IMR-90 (cell line): ENCODE data around the gene ALB. TPM values are rescaled to one million over a fixed set of nuclear protein-coding genes. Genes with fewer than 3 reads are reported as not detected.

ENCODE experiments used
- ATAC-seq: fragments of 200-7000 bp; cut with Tn5 transposase; 2 replicates; pipeline ENCODE4 v1.9.1; 2020; ENCODE audit warnings: low read depth, mild to moderate bottlenecking, moderate library complexity
- BruUV-seq: library from RNA; stranded (reverse); fragments of 400-500 nt; replicated peaks from 2 replicates; lab custom pipeline; 2021; lab: Mats Ljungman, UMichigan
- CTCF ChIA-PET: fragments of 300-600 bp; formaldehyde crosslinking; extraction: SDS; loops from one replicate; lab custom pipeline; 2021; ENCODE audit warnings: antibody characterized with exemption; lab: Yijun Ruan, JAX
- POLR2A ChIA-PET: fragments of 300-600 bp; sonication (Branson Sonifier 250); formaldehyde crosslinking; loops from one replicate; lab custom pipeline; 2022; ENCODE audit warnings: antibody characterized with exemption; ENCODE audit not compliant: unreplicated experiment; lab: Charles Lee
- DNase-seq: peaks from one replicate; pipeline ENCODE4 v3.0.0; 2013
- H2AFZ ChIP-seq: replicated peaks from 2 replicates; pipeline ENCODE3; 2013; ENCODE audit warnings: low read length, mild to moderate bottlenecking; ENCODE audit not compliant: poor library complexity
- H2AK5ac ChIP-seq: 2 replicates; pipeline ENCODE4 v1.6.1; 2013; ENCODE audit warnings: low read depth, low read length, inconsistent platforms
- H2AK9ac ChIP-seq: replicated peaks from 2 replicates; pipeline ENCODE3; 2013; ENCODE audit warnings: mild to moderate bottlenecking, low read depth, low read length, moderate library complexity; ENCODE audit not compliant: poor library complexity
- H2BK120ac ChIP-seq: 2 replicates; pipeline ENCODE4 v1.6.1; 2013; ENCODE audit warnings: low read depth, low read length, inconsistent platforms
- H2BK15ac ChIP-seq: 3 replicates; pipeline ENCODE4 v1.6.1; 2013; ENCODE audit warnings: low read depth, low read length, inconsistent platforms
- H2BK20ac ChIP-seq: 2 replicates; pipeline ENCODE4 v1.6.1; 2013; ENCODE audit warnings: low read depth, mild to moderate bottlenecking, inconsistent platforms, low read length, moderate library complexity
- H2BK5ac ChIP-seq: 2 replicates; pipeline ENCODE4 v1.6.1; 2013; ENCODE audit warnings: mild to moderate bottlenecking, low read depth, low read length, inconsistent platforms; ENCODE audit not compliant: poor library complexity, severe bottlenecking
- H3K14ac ChIP-seq: replicated peaks from 2 replicates; pipeline ENCODE4 v1.6.1; 2013; ENCODE audit warnings: low read depth, low read length, inconsistent platforms
- H3K18ac ChIP-seq: 2 replicates; pipeline ENCODE4 v1.6.1; 2013; ENCODE audit warnings: low read depth, low read length, control low read depth
- H3K23ac ChIP-seq: 2 replicates; pipeline ENCODE4 v1.6.1; 2013; ENCODE audit warnings: low read depth, low read length, inconsistent platforms
- H3K27ac ChIP-seq: 2 replicates; pipeline ENCODE4 v1.5.1; 2013; ENCODE audit warnings: mild to moderate bottlenecking, control low read depth, low read length; ENCODE audit not compliant: insufficient read depth
- H3K27me3 ChIP-seq: 2 replicates; pipeline ENCODE4 v1.6.1; 2013; ENCODE audit warnings: low read length; ENCODE audit not compliant: control insufficient read depth, insufficient read depth
- H3K36me3 ChIP-seq: 2 replicates; pipeline ENCODE4 v1.6.1; 2013; ENCODE audit warnings: low read length, mixed read lengths; ENCODE audit not compliant: control insufficient read depth, insufficient read depth
- H3K4ac ChIP-seq: 2 replicates; pipeline ENCODE4 v1.6.1; 2013; ENCODE audit warnings: low read depth, low read length, inconsistent platforms
- H3K4me1 ChIP-seq: 2 replicates; pipeline ENCODE4 v1.6.1; 2013; ENCODE audit warnings: low read length, mixed read lengths; ENCODE audit not compliant: control insufficient read depth, insufficient read depth
- H3K4me2 ChIP-seq: 2 replicates; pipeline ENCODE4 v1.6.1; 2013; ENCODE audit warnings: low read depth, mild to moderate bottlenecking, control low read depth, low read length, moderate library complexity
- H3K4me3 ChIP-seq: 2 replicates; pipeline ENCODE4 v1.5.1; 2013; ENCODE audit warnings: low read depth, mild to moderate bottlenecking, control low read depth, low read length, moderate library complexity; ENCODE audit not compliant: insufficient read depth
- H3K56ac ChIP-seq: 2 replicates; pipeline ENCODE4 v1.6.1; 2013; ENCODE audit warnings: low read length, inconsistent platforms; ENCODE audit not compliant: insufficient read depth; ENCODE audit errors: extremely low read depth
- H3K79me1 ChIP-seq, 2 experiments: 2 replicates each; pipeline ENCODE4 v1.6.1; 2013; ENCODE audit warnings: low read length in 2 of 2, inconsistent platforms in 1 of 2, low read depth in 1 of 2
- H3K9ac ChIP-seq: 2 replicates; pipeline ENCODE4 v1.6.1; 2013; ENCODE audit warnings: low read depth, low read length, control low read depth
- H3K9me1 ChIP-seq: 2 replicates; pipeline ENCODE4 v1.6.1; 2013; ENCODE audit warnings: low read length, inconsistent platforms; ENCODE audit not compliant: insufficient read depth
- H3K9me3 ChIP-seq: 2 replicates; pipeline ENCODE4 v1.6.1; 2013; ENCODE audit warnings: low read length; ENCODE audit not compliant: control insufficient read depth, insufficient read depth
- H4K20me1 ChIP-seq: 2 replicates; pipeline ENCODE4 v1.6.1; 2013; ENCODE audit warnings: low read length, inconsistent platforms; ENCODE audit not compliant: insufficient read depth
- H4K5ac ChIP-seq: 2 replicates; pipeline ENCODE4 v1.6.1; 2013; ENCODE audit warnings: mild to moderate bottlenecking, low read depth, low read length, control low read depth
- H4K8ac ChIP-seq, 2 experiments: 2 replicates each; pipeline ENCODE4 v1.6.1; 2013; ENCODE audit warnings: low read depth in 2 of 2, low read length in 2 of 2, control low read depth in 1 of 2, inconsistent platforms in 1 of 2
- H4K91ac ChIP-seq: 2 replicates; pipeline ENCODE4 v1.6.1; 2013; ENCODE audit warnings: low read depth, low read length, inconsistent platforms; ENCODE audit not compliant: insufficient read depth
- BHLHE40 ChIP-seq: fragments of 150-350 bp; IDR thresholded peaks from 2 replicates; pipeline ENCODE4 v1.6.1; 2016; ENCODE audit warnings: mild to moderate bottlenecking, low read depth, low read length
- CEBPB ChIP-seq: IDR thresholded peaks from 2 replicates; pipeline ENCODE4 v1.6.1; 2012; ENCODE audit warnings: low read depth, low read length, improper control_type of control experiment
- CHD1 ChIP-seq: IDR thresholded peaks from 2 replicates; pipeline ENCODE4 v1.6.1; 2012; ENCODE audit warnings: low read depth, low read length, improper control_type of control experiment
- ELK1 ChIP-seq: fragments of 150-350 bp; IDR thresholded peaks from 2 replicates; pipeline ENCODE4 v1.6.1; 2016; ENCODE audit warnings: low read depth, mild to moderate bottlenecking, low read length, moderate library complexity, borderline replicate concordance
- FOS ChIP-seq: fragments of 150-350 bp; IDR thresholded peaks from 2 replicates; pipeline ENCODE4 v1.6.1; 2016; ENCODE audit warnings: low read depth, low read length
- MAFK ChIP-seq: IDR thresholded peaks from 2 replicates; pipeline ENCODE4 v1.6.1; 2012; ENCODE audit warnings: low read depth, low read length, improper control_type of control experiment
- MAZ ChIP-seq: IDR thresholded peaks from 2 replicates; pipeline ENCODE4 v1.6.1; 2012; ENCODE audit warnings: low read depth, mild to moderate bottlenecking, low read length, improper control_type of control experiment, moderate library complexity, borderline replicate concordance
- MXI1 ChIP-seq: IDR thresholded peaks from 2 replicates; pipeline ENCODE4 v1.6.1; 2012; ENCODE audit warnings: low read depth, mild to moderate bottlenecking, low read length, moderate library complexity, borderline replicate concordance
- POLR2A ChIP-seq: IDR thresholded peaks from 2 replicates; pipeline ENCODE4 v1.6.1; 2012; ENCODE audit warnings: mild to moderate bottlenecking, low read depth, low read length
- RCOR1 ChIP-seq: IDR thresholded peaks from 2 replicates; pipeline ENCODE4 v1.6.1; 2012; ENCODE audit warnings: mild to moderate bottlenecking, low read length, improper control_type of control experiment; ENCODE audit not compliant: insufficient replicate concordance
- RFX5 ChIP-seq: IDR thresholded peaks from 2 replicates; pipeline ENCODE4 v1.8.0; 2012; ENCODE audit warnings: low read depth, mild to moderate bottlenecking, low read length, moderate library complexity
- SMC3 ChIP-seq: fragments of 150-350 bp; IDR thresholded peaks from 2 replicates; pipeline ENCODE4 v1.6.1; 2016; ENCODE audit warnings: low read depth, mild to moderate bottlenecking, antibody characterized with exemption, low read length, moderate library complexity
- USF2 ChIP-seq: fragments of 150-350 bp; IDR thresholded peaks from 2 replicates; pipeline ENCODE4 v1.6.1; 2017; ENCODE audit warnings: mild to moderate bottlenecking, antibody characterized with exemption, low read length, low read depth
- WGBS, 2 experiments: methylation state at CpG; one replicate each; pipeline versions ENCODE4 v1.1.5 to v1.1.7; 2013; ENCODE audit warnings: missing lambda C conversion rate in 2 of 2; ENCODE audit not compliant: insufficient read length in 1 of 2; ENCODE audit errors: extremely low coverage in 2 of 2; 5-methylcytosine and 5-hydroxymethylcytosine counted together
- dilution Hi-C: fragments of 300-500 bp; cut with HindIII; formaldehyde crosslinking; loops from one replicate; pipeline ENCODE4 v1.14.3; 2018; ENCODE audit warnings: low sequenced_read_pairs; ENCODE audit not compliant: unreplicated experiment
- in situ Hi-C: fragments of 300-500 bp; cut with MboI; formaldehyde crosslinking; loops from 3 replicates; pipeline ENCODE4 v1.14.3; 2019; ENCODE audit warnings: low sequenced_read_pairs, inconsistent platforms, mixed read lengths
- intact Hi-C: fragments of 100-400 bp; cut with micrococcal nuclease; formaldehyde crosslinking; loops from 2 replicates; pipeline ENCODE4 v1.10.0; 2022
- polyA plus RNA-seq, 3 experiments: library from polyadenylated mRNA; depleted of rRNA; stranded (reverse); fragments of >200 nt; gene quantifications; 2 replicates each; pipeline ENCODE4 v1.2.3, GENCODE V29; 2012; ENCODE audit warnings: low replicate concordance in 1 of 3
- total RNA-seq: library from RNA; depleted of rRNA; stranded (reverse); fragments of >200 nt; gene quantifications from 2 replicates; pipeline ENCODE4 v1.2.3, GENCODE V29; 2012

The ALB gene
- total and polyA plus RNA-seq, 2 of the 4 experiments (the other 2 are of a cell fraction), result not detected

GRCh38 chr4:73419106-73420038, 15.3 kb downstream of the ALB start (continued):
- no peak for TF ChIP-seq ELK1

- Histone ChIP-seq H3K9ac (no peak overlapping the region), H3K27me3 (no peaks in the 10 kb centered on the region; the same call in 1 of the 2 replicates), H3K56ac (no peak overlapping the region), H3K9me3 (no peaks in the 10 kb centered on the region), H3K14ac (no peak overlapping the region), H3K4me2 (no peak overlapping the region), H2BK20ac (no peak overlapping the region), H3K23ac (no peak overlapping the region), H4K5ac (no peak overlapping the region), H3K9me1 (no peaks in the 10 kb centered on the region), H2BK5ac (no peak overlapping the region), H4K8ac (no peak overlapping the region), H2AFZ (no peak overlapping the region), H3K4ac (no peak overlapping the region), H3K27ac (no peak overlapping the region), H2AK5ac (no peak overlapping the region), H2BK15ac (no peak overlapping the region), H4K91ac (no peak overlapping the region), H2BK120ac (no peak overlapping the region), H4K20me1 (no peaks in the 10 kb centered on the region), H3K18ac (no peak overlapping the region), H3K36me3 (no peaks in the 10 kb centered on the region), H3K4me3 (no peak overlapping the region), H3K4me1 (no peaks in the 10 kb centered on the region), H3K79me1 (no peaks in the 10 kb centered on the region), H2AK9ac (no peak overlapping the region)
- no CpG with 5 or more reads among the region's 2 CpGs for WGBS, 2 experiments
- dilution Hi-C loops (no loop called here), in situ Hi-C loops (no loop called here), intact Hi-C loops (no loop called here)
- no TSS peak for BruUV-seq
- ChIA-PET POLR2A (no interaction called here), CTCF (interaction anchor here (1.0 to 2.3 kb wide), 2 partner anchors 14 to 25 kb away, joined by 4 to 6 read pairs; no protein-coding TSS in a partner anchor)
- DNase-seq, result no peak
- no peak for ATAC-seq
- TF ChIP-seq MAZ (no peak), MAFK (no peak), CEBPB (no peak), BHLHE40 (no peak), USF2 (no peak), POLR2A (no peak), SMC3 (no peak), MXI1 (no peak), RFX5 (no peak), CHD1 (no peak), RCOR1 (no peak), FOS (no peak), ELK1 (no peak)
Measured at GRCh38 chr4:73420615-73421014, 16.5 kb downstream of the ALB start.
